Measurements from ENCODE around the gene CRYZL1. TPM values are rescaled to one million over a fixed set of nuclear protein-coding genes. Genes with fewer than 3 reads are reported as not detected.

CRYZL1 gene
- 38.2 TPM for polyA plus RNA-seq
- long read RNA-seq, donor 1, partial matches to known transcripts: 0 of 5 reads
- long read RNA-seq, donor 1, other reads (novel, unspliced or antisense): 0 of 5 reads
- long read RNA-seq, donor 2, transcript CRYZL1-219 (2 exons, 1,018 nt): major isoform, 5 of 11 reads
- long read RNA-seq, donor 2, partial matches to known transcripts: 0 of 11 reads
- long read RNA-seq, donor 2, other reads (novel, unspliced or antisense): 0 of 11 reads
- long read RNA-seq, donor 3, partial matches to known transcripts: 0 of 10 reads
- long read RNA-seq, donor 3, other reads (novel, unspliced or antisense): 0 of 10 reads
- long read RNA-seq, donor 4, partial matches to known transcripts: 0 of 3 reads
- long read RNA-seq, donor 4, other reads (novel, unspliced or antisense): 0 of 3 reads
- long read RNA-seq, donor 5, transcript CRYZL1-203 (13 exons, 1,482 nt): major isoform, 5 of 7 reads
- long read RNA-seq, donor 5, partial matches to known transcripts: 0 of 7 reads
- long read RNA-seq, donor 5, other reads (novel, unspliced or antisense): 0 of 7 reads
- long read RNA-seq, donor 6, transcript CRYZL1-203 (13 exons, 1,482 nt): major isoform, 7 of 13 reads
- long read RNA-seq, donor 6, partial matches to known transcripts: 0 of 13 reads
- long read RNA-seq, donor 6, other reads (novel, unspliced or antisense): 0 of 13 reads
- long read RNA-seq, donor 7, transcript CRYZL1-203 (13 exons, 1,482 nt): major isoform, 5 of 9 reads
- long read RNA-seq, donor 7, partial matches to known transcripts: 0 of 9 reads
- long read RNA-seq, donor 7, other reads (novel, unspliced or antisense): 0 of 9 reads
- long read RNA-seq, donor 8, transcript CRYZL1-203 (13 exons, 1,482 nt): major isoform, 9 of 14 reads
- long read RNA-seq, donor 8, partial matches to known transcripts: 0 of 14 reads
- long read RNA-seq, donor 8, other reads (novel, unspliced or antisense): 0 of 14 reads
- long read RNA-seq, donor 9, transcript CRYZL1-203 (13 exons, 1,482 nt): major isoform, 5 of 7 reads
- long read RNA-seq, donor 9, partial matches to known transcripts: 0 of 7 reads
- long read RNA-seq, donor 9, other reads (novel, unspliced or antisense): 0 of 7 reads
- long read RNA-seq, donor 10, transcript CRYZL1-203 (13 exons, 1,482 nt): major isoform, 13 of 17 reads
- long read RNA-seq, donor 10, partial matches to known transcripts: 0 of 17 reads
- long read RNA-seq, donor 10, other reads (novel, unspliced or antisense): 0 of 17 reads
- long read RNA-seq, donor 11, transcript CRYZL1-203 (13 exons, 1,482 nt): major isoform, 5 of 7 reads
- long read RNA-seq, donor 11, partial matches to known transcripts: 0 of 7 reads
- long read RNA-seq, donor 11, other reads (novel, unspliced or antisense): 0 of 7 reads

DNA sequence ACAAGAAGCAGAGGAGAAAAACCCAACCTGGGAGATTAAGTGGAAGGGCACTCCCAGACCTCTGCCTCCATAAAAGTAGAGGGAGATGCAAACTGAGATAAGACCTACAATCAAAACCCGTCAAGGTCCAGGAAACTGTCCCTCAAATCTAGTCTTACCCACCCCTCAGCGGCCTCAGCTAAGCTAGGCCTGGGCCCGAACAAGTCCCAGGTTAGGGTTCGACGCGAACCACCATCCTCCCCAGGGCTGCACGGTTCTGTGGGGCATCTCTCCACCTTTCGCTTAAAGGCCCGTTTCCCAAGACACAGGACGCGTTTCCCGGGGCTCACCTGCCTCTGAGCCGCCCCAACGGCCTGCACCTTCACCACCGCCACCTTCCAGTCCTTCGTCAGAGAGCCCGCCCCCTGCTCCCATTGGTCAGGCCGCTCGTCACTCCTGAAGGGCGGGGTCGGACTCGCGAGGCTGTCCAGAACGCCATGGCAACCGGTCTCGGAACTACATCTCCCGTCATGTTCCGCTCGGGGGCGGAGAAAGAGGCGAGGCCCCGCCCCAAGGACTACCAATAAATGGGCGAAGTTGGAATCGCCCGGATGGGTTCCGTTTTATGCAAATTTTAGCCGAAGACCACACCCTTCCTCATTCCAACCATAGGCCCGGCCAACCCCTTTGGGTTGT, at the start of gene CRYZL1:
CRYZL1 (minus strand) TSS at position 390 of the 675 bp plus-strand sequence. CDS start 10,190 bp downstream, outside the sequence.
- H3K36me3 ChIP-seq (ENCODE audit: control insufficient read depth, insufficient read depth, low read length): no peaks in the 10 kb centered on the region
- peak; percentile 100 for DNase-seq
- H3K27ac ChIP-seq (ENCODE audit: low read length): peak within 1 kb of the TSS; percentile 86
- H3K9me3 ChIP-seq (ENCODE audit: control insufficient read depth, low read depth, low read length): no peaks in the 10 kb centered on the region
- no peaks in the 10 kb centered on the region for H3K27me3 ChIP-seq (ENCODE audit: control insufficient read depth, insufficient read depth, low read length)
- peak within 1 kb of the TSS; percentile 65 for H3K4me3 ChIP-seq (ENCODE audit: low read length)
- 0% methylated on average over 1 of the region's 38 CpGs for WGBS (ENCODE audit: insufficient coverage, low lambda C conversion rate)
- H3K4me1 ChIP-seq (ENCODE audit: control insufficient read depth, insufficient read depth, low read length): peaks cover 18% of the 10 kb centered on the region

DNA sequence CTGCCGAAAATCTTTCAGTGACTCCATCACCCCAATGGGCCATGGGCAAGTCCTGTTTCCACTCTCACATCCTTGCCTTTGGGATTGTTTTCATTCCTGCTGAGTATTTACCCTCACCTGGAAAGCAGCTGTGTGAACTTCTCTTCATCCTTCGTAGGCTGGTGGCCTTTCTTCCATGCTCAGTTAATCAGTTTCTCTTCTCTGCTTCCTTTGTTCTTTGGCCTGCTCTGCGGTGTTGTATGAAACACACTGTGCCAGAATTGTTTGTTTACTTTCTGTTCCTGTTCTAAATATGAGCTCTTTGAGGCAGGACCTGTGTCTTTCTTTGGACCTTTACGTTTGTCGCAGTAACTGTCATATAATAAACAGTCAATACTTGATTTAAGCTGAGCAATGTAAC, 49.3 kb upstream of the CRYZL1 start:
- no peaks in the 10 kb centered on the region for H3K27me3 ChIP-seq (ENCODE audit: control insufficient read depth, insufficient read depth, low read length)
- DNase-seq: no peak
- H3K4me3 ChIP-seq (ENCODE audit: low read length): no peak overlapping the region
- H3K36me3 ChIP-seq (ENCODE audit: control insufficient read depth, insufficient read depth, low read length): no peaks in the 10 kb centered on the region
- 95% methylated on average over 3 of the region's 5 CpGs for WGBS (ENCODE audit: insufficient coverage, low lambda C conversion rate)
- no peaks in the 10 kb centered on the region for H3K9me3 ChIP-seq (ENCODE audit: control insufficient read depth, low read depth, low read length)
- H3K4me1 ChIP-seq (ENCODE audit: control insufficient read depth, insufficient read depth, low read length): peaks cover 4% of the 10 kb centered on the region
- no peak overlapping the region for H3K27ac ChIP-seq (ENCODE audit: low read length)

DNA sequence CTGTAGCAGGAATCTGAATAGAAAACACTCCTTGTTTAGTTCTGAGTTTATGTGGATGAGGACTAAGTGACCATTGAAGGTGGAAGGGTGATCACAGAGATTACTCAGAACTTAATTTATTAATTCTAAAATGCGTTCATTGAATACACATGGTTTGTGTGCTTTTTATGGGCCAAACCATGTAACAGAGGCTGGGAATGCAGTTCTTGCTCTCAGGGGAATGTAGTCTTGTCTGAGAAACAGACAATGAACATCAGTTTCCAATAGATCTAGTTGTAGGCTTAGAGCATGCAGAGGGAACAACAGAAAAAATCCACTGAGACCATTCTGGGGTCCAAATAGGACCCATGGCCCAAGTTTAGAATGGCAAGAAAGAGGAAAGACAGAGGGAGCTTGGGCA, 46.8 kb upstream of the CRYZL1 start:
- DNase-seq: no peak
- Histone ChIP-seq H3K27me3 (ENCODE audit: control insufficient read depth, insufficient read depth, low read length) (no peaks in the 10 kb centered on the region), H3K27ac (ENCODE audit: low read length) (no peak overlapping the region), H3K9me3 (ENCODE audit: control insufficient read depth, low read depth, low read length) (no peaks in the 10 kb centered on the region), H3K4me3 (ENCODE audit: low read length) (no peak overlapping the region), H3K4me1 (ENCODE audit: control insufficient read depth, insufficient read depth, low read length) (peaks cover 19% of the 10 kb centered on the region), H3K36me3 (ENCODE audit: control insufficient read depth, insufficient read depth, low read length) (no peaks in the 10 kb centered on the region)
- WGBS (ENCODE audit: insufficient coverage, low lambda C conversion rate): no CpG with 5 or more reads among the region's 1 CpG

DNA sequence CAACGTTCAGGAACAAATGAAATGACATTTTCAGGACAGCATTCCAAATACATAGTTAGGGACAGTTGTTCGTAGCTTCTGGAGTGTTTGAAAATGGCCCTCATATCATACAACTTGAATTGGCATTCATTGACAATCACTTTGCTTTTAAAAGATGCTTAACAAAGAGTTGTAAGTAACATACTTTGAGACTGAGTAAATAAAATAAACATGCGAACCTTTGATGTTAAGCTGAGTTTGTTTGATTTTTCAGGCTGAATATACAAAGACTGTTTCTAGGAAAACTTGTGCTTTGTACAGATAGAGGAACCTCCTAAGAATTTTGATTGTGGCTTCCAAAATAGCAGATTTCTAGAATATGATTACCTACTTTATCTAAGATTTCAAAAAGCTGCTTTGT, 46.1 kb upstream of the CRYZL1 start:
- 80% methylated on average over 1 of the region's 3 CpGs for WGBS (ENCODE audit: insufficient coverage, low lambda C conversion rate)

DNA sequence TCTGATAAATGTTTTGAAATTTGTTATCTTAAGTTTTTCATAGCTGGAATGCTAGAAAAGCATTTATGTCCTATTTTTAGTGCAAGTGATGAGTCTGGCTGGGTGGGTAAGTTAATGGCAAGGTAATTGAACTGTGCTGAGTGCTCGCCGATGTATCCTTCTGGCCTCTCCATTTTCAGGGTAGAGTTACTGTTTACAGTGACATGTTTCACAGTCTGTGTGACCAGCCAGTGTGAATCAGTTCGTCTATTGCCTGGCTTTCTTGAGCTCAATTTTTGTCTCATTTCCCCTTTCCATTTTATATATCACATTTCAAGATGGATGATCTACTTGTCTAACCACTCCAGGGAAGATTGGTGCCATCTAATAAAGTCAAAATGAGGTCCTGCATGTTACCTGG, 44.8 kb upstream of the CRYZL1 start:
- no peak overlapping the region for H3K4me3 ChIP-seq (ENCODE audit: low read length)
- H3K36me3 ChIP-seq (ENCODE audit: control insufficient read depth, insufficient read depth, low read length): no peaks in the 10 kb centered on the region
- H3K9me3 ChIP-seq (ENCODE audit: control insufficient read depth, low read depth, low read length): no peaks in the 10 kb centered on the region
- 67% methylated on average over 1 of the region's 3 CpGs for WGBS (ENCODE audit: insufficient coverage, low lambda C conversion rate)
- H3K4me1 ChIP-seq (ENCODE audit: control insufficient read depth, insufficient read depth, low read length): peaks cover 22% of the 10 kb centered on the region
- H3K27ac ChIP-seq (ENCODE audit: low read length): peak overlapping the region; percentile 61
- H3K27me3 ChIP-seq (ENCODE audit: control insufficient read depth, insufficient read depth, low read length): no peaks in the 10 kb centered on the region
- no peak for DNase-seq

More for the DNA sequence above, 46.1 kb upstream of the CRYZL1 start:
- no peaks in the 10 kb centered on the region for H3K27me3 ChIP-seq (ENCODE audit: control insufficient read depth, insufficient read depth, low read length)
- no peaks in the 10 kb centered on the region for H3K36me3 ChIP-seq (ENCODE audit: control insufficient read depth, insufficient read depth, low read length)
- H3K27ac ChIP-seq (ENCODE audit: low read length): no peak overlapping the region
- H3K4me3 ChIP-seq (ENCODE audit: low read length): no peak overlapping the region
- H3K9me3 ChIP-seq (ENCODE audit: control insufficient read depth, low read depth, low read length): no peaks in the 10 kb centered on the region
- peaks cover 22% of the 10 kb centered on the region for H3K4me1 ChIP-seq (ENCODE audit: control insufficient read depth, insufficient read depth, low read length)
- DNase-seq: no peak

DNA sequence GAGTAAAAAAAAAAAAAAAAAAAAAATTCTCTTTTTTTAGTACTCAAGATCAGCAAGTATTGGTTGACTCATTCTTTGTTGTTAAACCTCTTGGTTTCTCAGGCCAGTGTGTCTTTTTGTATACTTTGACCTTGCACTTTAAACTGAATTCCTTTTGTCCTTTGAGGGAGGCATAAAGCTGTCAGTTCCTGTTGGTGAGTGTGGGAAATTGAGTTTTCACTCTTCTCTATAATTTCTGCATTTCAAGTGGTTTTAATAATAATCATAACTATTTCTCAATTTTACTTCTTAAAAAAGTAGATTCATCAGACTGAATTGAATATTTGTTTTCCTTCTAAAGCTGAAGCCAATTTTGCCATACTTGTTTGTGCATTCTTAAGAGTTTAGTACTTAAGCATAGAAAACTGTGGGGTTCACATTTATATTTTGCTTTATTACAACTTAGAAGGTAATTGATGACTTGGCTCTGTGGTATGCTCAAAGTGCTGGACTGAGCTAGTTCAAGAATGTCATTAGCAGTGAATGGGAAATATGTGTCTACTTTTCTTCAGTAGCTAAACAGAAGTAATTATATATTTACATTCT, 44.2 kb upstream of the CRYZL1 start:
- H3K4me1 ChIP-seq (ENCODE audit: control insufficient read depth, insufficient read depth, low read length): peaks cover 22% of the 10 kb centered on the region
- H3K4me3 ChIP-seq (ENCODE audit: low read length): no peak overlapping the region
- DNase-seq: peak; percentile 19 to 62
- peak overlapping the region; percentile 61 for H3K27ac ChIP-seq (ENCODE audit: low read length)
- H3K36me3 ChIP-seq (ENCODE audit: control insufficient read depth, insufficient read depth, low read length): no peaks in the 10 kb centered on the region
- H3K9me3 ChIP-seq (ENCODE audit: control insufficient read depth, low read depth, low read length): no peaks in the 10 kb centered on the region
- H3K27me3 ChIP-seq (ENCODE audit: control insufficient read depth, insufficient read depth, low read length): no peaks in the 10 kb centered on the region

DNA sequence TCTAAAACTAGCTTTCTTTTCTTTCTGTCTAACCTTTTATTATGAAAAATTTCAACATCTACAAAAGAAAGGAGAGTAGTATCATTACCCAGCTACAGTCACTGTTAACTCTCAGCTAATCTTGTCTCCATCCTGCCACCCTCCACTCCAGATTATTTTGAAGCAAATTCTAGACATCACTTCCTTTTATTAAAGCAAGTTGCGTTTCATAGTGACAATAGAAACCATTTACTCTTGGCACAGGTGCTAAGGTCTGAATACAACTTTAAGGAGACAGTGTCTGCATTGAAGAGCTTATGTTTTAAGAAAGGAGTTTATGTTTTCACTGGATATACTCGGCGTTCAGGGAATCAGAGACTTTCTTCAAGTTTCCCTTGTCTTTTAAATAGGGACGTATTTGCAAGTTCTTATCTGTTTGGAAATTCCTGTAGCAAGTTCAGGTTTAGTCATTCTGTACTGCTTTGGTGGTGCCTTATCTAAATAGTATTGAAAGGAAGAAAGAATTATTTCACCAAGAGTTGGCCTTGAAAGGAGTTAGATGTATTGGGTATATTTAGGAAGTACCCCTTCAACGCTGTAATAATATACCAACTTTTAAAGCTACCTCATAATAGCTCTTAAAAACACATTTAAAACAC, 43.5 kb upstream of the CRYZL1 start:
- Histone ChIP-seq H3K27me3 (ENCODE audit: control insufficient read depth, insufficient read depth, low read length) (no peaks in the 10 kb centered on the region), H3K36me3 (ENCODE audit: control insufficient read depth, insufficient read depth, low read length) (no peaks in the 10 kb centered on the region), H3K4me3 (ENCODE audit: low read length) (no peak overlapping the region), H3K9me3 (ENCODE audit: control insufficient read depth, low read depth, low read length) (no peaks in the 10 kb centered on the region), H3K27ac (ENCODE audit: low read length) (peak overlapping the region; percentile 61), H3K4me1 (ENCODE audit: control insufficient read depth, insufficient read depth, low read length) (peaks cover 22% of the 10 kb centered on the region)
- peak in 1 of 2 donors; percentile 44 for DNase-seq
- 17% methylated on average over 2 of the region's 5 CpGs for WGBS (ENCODE audit: insufficient coverage, low lambda C conversion rate)

DNA sequence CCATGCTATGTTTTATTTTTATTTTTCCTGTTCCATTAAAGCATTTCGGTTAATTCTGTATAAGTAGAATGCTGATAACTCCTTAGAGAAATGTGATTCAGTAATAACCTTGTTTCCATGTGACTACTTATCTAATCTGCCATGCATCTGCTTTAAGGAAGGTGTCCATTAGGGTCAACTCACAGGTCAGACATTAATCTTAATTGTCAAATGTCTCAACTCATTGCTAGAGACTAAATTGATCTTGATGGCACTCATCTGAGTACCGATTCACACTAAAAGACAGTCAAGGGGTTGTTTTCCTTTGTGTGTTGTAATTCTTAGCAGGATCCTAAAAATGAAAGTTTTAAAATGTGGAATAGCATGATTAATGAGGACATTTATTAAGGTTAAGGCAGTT, 42.5 kb upstream of the CRYZL1 start:
- no peaks in the 10 kb centered on the region for H3K9me3 ChIP-seq (ENCODE audit: control insufficient read depth, low read depth, low read length)
- DNase-seq: no peak
- no peak overlapping the region for H3K4me3 ChIP-seq (ENCODE audit: low read length)
- H3K36me3 ChIP-seq (ENCODE audit: control insufficient read depth, insufficient read depth, low read length): no peaks in the 10 kb centered on the region
- peaks cover 22% of the 10 kb centered on the region for H3K4me1 ChIP-seq (ENCODE audit: control insufficient read depth, insufficient read depth, low read length)
- no peaks in the 10 kb centered on the region for H3K27me3 ChIP-seq (ENCODE audit: control insufficient read depth, insufficient read depth, low read length)
- H3K27ac ChIP-seq (ENCODE audit: low read length): no peak overlapping the region
- 57% methylated on average over 1 of the region's 2 CpGs for WGBS (ENCODE audit: insufficient coverage, low lambda C conversion rate)

DNA sequence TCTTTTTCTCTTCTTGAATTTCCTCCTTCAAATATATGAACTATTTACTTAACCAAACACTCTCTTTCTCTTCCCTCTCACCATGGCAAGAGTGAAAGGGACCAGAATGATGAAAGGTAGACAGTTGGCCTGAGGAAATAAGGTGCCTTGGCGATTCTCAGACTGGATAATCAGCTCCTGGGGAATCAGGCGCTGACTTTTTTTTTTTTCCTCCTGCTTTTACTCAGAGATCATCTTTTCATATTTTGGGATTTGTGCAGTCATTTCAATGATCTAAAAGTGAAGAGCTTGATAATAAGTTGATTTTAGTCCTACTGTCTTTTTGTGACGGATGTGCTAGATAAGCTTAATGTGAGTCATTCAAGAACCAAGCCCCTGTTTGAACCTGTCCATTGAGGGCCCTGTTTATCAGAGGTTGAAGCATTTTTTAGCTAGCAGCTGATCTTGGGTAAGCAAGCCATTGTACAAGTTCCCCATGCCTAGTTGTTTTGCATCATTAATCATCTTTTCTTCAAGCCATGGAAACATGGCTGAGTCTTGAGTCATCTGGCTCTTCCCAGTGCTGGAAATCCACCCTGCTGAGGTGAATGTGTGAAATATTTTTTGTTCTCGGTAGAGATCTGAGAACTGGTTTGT, 41.6 kb upstream of the CRYZL1 start:
- Histone ChIP-seq H3K4me1 (ENCODE audit: control insufficient read depth, insufficient read depth, low read length) (peaks cover 22% of the 10 kb centered on the region), H3K9me3 (ENCODE audit: control insufficient read depth, low read depth, low read length) (no peaks in the 10 kb centered on the region), H3K4me3 (ENCODE audit: low read length) (no peak overlapping the region), H3K27me3 (ENCODE audit: control insufficient read depth, insufficient read depth, low read length) (no peaks in the 10 kb centered on the region), H3K36me3 (ENCODE audit: control insufficient read depth, insufficient read depth, low read length) (no peaks in the 10 kb centered on the region), H3K27ac (ENCODE audit: low read length) (no peak overlapping the region)
- no peak for DNase-seq
- WGBS (ENCODE audit: insufficient coverage, low lambda C conversion rate): 77% methylated on average over 3 of the region's 4 CpGs
